NB4 (cell line): ENCODE measurements around the gene CHKA.

Experiments
- POLR2A ChIP-seq: IDR thresholded peaks from 2 replicates; pipeline ENCODE4 v1.6.1; 2011; ENCODE audit warnings: mild to moderate bottlenecking; ENCODE audit not compliant: insufficient read length; ENCODE audit errors: extremely low read depth
- TF ChIP-seq, protein P1 (sequence below): IDR thresholded peaks from one replicate; pipeline ENCODE4 v1.5.1; 2012; ENCODE audit warnings: low read depth, low read length

DNA sequence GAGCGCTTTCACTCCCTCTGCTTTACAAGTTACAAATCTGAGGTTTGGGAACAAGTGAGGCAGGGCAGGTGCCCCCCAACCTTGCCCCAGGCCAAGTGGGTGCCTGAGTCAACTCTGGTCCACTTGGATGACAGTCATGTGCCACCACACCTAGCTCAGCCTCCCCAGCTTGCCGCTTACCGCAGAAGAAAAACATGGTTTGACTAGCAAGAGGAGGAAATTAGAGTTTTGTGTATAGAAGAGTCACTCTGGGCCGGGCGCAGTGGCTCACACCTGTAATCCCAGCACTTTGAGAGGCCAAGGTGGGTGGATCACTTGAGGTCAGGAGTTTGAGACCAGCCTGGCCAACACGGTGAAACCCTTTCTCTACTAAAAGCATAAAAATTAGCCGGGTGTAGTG, 27.7 kb upstream of the CHKA start:
- TF ChIP-seq, protein P1, sequence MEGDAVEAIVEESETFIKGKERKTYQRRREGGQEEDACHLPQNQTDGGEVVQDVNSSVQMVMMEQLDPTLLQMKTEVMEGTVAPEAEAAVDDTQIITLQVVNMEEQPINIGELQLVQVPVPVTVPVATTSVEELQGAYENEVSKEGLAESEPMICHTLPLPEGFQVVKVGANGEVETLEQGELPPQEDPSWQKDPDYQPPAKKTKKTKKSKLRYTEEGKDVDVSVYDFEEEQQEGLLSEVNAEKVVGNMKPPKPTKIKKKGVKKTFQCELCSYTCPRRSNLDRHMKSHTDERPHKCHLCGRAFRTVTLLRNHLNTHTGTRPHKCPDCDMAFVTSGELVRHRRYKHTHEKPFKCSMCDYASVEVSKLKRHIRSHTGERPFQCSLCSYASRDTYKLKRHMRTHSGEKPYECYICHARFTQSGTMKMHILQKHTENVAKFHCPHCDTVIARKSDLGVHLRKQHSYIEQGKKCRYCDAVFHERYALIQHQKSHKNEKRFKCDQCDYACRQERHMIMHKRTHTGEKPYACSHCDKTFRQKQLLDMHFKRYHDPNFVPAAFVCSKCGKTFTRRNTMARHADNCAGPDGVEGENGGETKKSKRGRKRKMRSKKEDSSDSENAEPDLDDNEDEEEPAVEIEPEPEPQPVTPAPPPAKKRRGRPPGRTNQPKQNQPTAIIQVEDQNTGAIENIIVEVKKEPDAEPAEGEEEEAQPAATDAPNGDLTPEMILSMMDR, result no peak
- TF ChIP-seq POLR2A, result no peak
